CD4-positive, alpha-beta T cell treated with Interleukin-17A for 4 hours (primary cell): ENCODE measurements around the gene LMAN1.

Experiments used
- DNase-seq: peaks from one replicate; pipeline ENCODE4 v3.0.0-alpha.2; 2020; ENCODE audit warnings: mixed read lengths

LMAN1 gene, protein sequence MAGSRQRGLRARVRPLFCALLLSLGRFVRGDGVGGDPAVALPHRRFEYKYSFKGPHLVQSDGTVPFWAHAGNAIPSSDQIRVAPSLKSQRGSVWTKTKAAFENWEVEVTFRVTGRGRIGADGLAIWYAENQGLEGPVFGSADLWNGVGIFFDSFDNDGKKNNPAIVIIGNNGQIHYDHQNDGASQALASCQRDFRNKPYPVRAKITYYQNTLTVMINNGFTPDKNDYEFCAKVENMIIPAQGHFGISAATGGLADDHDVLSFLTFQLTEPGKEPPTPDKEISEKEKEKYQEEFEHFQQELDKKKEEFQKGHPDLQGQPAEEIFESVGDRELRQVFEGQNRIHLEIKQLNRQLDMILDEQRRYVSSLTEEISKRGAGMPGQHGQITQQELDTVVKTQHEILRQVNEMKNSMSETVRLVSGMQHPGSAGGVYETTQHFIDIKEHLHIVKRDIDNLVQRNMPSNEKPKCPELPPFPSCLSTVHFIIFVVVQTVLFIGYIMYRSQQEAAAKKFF

DNA sequence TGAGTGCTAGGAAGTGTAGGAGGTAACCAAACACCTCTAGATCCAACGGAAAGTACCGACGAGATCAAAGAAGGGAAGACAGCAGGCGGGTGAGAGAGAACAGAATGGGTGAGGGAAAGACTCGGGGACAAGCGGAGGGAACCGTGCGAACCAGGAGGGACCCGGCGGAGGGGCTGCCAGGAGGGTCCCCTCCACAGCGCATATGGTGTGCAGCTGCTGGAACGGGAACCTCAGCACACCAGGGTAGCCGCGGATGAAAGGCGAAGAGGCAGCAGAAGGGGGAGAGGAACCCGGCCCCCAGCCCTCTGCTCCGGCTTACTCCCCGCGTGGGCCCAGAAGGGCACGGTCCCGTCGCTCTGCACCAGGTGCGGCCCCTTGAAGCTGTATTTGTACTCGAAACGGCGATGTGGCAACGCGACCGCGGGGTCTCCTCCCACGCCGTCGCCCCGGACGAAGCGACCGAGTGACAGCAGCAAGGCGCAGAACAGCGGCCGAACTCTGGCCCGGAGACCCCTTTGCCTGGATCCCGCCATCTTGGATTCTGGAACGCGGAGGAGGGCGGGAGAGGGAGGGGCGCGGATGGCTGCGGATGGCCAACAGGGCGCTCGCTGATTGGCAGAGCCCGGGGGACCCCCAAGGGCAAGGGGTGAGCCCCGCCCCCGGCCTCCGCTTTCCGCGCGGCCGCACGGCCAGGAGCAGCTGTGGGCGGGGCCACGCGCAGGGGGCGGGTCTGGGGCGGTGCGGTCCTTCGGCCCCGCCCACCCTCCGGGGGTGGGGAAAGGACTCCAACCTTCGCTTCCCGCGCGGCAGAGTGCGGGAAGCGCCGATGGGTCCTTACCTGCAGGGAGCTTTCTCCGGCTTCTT, at the start of gene LMAN1:
Gene LMAN1 (minus strand): TSS at position 554 of the 864 bp plus-strand sequence. CDS start 21 bp downstream, at position 533.
- peak; percentile 95 for DNase-seq

DNA sequence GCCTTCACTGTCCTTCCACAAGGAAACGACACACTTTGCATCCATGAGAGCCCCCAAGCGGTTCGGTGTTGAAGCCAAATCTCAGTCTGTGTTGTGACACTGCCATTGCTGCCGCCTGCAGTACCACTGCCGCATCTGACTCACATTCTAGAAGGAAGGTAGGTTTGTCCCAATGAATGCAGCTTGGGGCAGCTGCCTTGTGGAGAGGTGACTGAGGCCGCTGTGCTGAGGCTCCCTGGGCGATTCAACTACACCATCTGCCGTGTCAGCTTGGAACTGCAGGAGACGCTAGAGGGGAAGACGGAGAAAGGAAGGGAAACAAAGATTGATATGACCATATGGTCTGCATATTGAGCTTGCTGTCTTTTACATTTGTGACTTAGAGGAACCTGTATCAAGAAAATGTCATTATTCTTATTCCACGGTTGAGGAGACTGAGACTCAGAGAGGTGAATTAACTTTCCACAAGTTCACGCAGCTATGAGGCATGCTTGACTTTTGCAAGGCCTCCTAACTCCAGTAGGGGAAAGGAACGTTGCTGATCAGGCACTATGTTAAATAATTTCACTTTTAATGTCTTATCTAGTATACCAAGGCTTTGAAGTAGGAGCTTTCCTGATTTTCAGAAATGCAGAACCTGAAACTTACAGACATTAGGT, 43.5 kb upstream of the LMAN1 start:
- peak; percentile 70 for DNase-seq

DNA sequence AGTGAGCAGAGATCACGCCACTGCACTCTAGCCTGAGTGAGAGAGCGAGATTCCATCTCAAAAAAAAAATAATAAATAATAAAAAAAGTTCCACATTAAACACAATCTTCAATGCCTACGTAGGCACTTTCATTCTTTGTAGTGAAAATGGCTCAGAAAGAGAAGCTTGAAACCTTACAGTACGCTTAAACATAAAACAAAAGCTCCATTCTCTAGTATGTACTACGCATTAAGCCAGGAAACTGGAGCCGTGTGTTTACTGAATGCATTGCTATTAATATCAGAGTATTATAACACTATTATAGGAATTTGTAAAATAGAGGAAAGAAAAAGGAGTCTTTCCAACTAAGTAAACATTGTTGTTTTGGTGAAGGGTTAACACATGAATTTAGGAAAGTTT, 41.3 kb upstream of the LMAN1 start:
- DNase-seq: no peak

DNA sequence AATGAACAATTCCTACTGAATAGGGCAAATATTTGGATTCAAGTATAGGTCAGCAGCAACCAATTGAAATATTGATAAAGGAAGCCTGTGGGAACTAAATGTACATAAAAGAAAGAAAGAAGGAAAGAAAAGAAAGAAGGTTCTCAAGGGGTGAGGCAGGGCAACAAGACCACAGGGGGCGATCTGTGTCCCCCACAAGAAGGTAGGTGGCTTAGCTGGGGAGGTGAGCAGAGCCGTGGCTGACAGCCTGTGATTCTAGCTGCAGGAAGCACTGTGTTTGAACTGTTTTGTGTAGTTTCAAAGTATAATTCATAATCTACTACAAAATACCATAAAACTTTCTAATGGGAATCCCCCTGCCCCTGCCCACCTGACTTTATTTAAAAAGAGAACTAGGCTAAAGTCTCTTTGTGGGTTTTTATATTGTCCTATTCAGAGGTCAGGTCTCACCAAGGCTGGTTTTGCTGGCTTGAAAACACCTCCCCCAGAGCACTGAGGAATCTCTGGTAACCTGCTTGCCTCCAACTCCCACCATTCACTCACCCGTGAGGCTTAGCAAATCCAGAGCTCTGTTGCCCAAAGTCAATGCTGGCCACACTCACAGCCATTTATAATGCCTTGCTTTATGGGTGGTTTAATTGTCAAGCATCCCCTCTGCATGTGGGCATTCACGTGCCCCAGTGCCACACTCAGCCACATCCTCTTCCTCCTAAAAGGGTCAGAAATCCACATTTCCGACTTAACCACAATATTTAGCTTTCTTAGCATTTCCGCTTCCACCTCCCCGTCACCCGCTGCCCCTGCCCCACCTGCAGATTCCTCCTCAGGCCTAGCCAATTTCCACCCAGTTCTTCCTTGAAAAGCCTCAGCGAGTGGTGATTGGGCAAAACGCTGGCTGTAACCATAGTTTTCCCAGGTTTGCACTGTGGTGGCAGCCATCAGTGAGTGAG, 36.4 kb upstream of the LMAN1 start:
- no peak for DNase-seq

DNA sequence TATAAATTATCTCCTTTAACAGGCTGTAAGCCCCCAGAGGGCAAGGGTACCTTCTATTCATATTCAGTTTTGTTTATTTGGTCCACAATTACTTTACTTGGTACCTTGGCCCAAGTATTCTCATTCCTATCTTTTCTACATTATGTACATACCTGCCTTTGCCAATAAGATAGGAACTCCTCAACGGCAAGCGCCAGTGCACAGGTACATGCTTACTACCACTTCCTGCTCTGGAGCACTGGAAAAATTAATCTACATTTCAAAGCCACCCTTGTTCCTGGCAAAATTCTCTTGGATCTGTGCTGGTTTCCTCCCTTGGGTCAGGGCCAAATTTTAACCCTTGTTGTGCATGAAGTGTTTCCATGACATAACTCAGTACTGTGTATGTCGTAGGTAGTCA, 34.3 kb upstream of the LMAN1 start:
- DNase-seq: no peak

DNA sequence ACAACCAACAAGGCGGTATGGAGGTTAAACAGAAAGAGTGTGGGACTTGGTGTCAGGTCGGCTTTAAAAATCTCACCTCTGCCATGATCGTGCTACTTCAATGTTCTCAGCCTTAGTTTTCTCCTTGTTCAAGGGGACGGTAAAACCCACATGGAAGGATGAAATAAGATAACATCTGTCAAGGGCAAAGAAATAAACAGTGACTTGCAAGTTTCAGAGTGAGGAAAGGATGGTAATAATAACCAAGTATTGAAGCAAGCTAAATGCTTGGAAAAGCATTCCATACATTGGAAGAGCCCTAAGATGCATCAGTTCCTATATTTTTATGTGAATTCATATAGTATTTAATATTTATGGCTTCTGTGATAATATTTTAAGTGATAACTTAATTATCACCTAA, 29.8 kb upstream of the LMAN1 start:
- no peak for DNase-seq

GRCh38 chr18:59387687-59388565, 28.9 kb upstream of the LMAN1 start:
- DNase-seq: no peak

- DNase-seq: no peak
Measured at GRCh38 chr18:59386909-59387686, 28.0 kb upstream of the LMAN1 start.

DNA sequence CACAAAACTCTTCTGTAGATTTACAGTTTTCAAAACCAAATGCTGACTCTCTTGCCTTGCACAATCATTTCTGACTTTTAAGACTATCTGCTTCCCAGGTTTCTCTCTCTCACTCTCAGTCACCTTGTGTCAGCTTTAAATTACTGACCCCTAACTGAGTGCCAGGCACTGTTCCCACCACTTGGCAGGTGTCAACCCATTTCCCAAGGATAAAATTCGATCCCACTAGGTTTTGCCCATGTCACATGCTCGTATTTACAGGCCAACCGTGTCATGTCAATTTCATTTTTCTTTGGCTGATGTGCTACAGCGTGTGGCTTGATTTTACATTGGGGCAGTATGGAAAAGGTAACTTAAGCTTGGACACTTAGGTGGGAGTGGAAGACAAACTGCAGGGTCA, 26.1 kb upstream of the LMAN1 start:
- no peak for DNase-seq

- no peak for DNase-seq
Measured at GRCh38 chr18:59383851-59384250, 24.8 kb upstream of the LMAN1 start.

- no peak for DNase-seq
Measured at GRCh38 chr18:59382383-59382782, 23.3 kb upstream of the LMAN1 start.

DNA sequence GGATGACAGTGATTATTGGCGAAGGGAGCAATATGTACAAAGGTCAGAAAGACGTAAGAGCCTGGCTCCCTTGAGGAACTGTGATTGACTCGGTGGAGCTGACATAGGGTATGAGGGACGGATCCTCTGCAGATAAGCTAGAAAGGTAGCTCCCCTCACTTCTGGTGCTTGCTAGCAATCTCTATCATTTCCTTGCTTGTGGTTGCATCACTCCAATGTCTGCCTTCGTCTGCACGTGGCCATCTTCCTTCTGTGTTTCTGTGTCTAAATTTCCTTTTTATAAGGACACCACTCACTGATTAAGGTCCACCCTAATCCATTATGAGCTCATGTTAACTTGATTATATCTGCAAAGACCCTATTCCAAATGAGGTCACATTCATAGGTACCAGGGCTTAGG, 22.9 kb upstream of the LMAN1 start:
- DNase-seq: no peak

DNA sequence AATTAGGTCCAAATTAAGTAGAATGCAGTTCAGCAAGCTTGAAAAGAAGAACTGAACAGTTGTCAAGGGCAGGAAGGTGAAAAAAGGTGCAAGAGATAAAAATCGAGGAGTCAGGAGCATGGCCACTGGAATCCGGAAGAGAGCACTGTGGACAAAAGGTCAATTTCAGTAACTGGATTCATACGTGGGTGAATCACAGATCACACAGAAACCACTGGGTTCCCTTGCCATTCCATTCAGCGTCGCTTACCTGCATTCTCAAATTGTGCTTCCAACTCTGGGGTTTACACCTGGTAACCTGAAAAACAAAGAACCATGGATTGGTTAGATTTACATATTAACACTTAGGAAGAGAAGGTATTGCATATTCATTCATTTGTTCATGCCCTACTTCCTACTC, 21.6 kb upstream of the LMAN1 start:
- no peak for DNase-seq

DNA sequence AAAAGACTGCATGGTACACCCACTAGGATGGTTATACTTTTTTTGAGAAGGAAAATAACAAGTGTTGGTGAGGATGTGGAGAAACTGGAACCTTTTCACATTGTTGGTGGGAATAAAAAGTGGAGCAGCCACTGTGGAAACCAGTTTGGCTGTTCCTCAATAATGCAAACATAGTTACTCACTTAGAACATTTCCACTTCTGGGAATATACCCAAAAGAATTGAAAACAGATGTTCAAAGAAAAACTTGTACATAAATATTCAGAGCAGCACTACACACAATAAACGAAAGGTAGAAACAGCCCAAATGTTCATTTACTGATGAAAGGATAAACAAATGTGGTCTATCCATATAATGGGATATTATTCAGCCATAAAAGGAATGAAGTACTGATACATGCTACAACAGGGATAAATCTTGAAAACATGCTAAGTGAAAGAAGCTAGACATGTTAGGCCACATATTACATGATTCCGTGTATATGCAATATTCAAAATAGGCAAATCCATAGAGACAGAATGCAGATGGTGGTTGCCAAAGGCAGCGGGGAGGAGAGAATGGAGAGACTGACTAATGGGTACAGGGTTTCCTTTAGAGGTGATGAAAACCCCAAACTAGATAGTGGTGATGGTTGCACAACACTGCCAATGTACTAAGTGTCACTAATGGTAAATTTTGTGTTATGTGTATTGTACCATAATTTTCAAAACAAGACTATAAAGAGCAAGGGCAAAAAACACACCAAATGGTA, 20.9 kb upstream of the LMAN1 start:
- no peak for DNase-seq

DNA sequence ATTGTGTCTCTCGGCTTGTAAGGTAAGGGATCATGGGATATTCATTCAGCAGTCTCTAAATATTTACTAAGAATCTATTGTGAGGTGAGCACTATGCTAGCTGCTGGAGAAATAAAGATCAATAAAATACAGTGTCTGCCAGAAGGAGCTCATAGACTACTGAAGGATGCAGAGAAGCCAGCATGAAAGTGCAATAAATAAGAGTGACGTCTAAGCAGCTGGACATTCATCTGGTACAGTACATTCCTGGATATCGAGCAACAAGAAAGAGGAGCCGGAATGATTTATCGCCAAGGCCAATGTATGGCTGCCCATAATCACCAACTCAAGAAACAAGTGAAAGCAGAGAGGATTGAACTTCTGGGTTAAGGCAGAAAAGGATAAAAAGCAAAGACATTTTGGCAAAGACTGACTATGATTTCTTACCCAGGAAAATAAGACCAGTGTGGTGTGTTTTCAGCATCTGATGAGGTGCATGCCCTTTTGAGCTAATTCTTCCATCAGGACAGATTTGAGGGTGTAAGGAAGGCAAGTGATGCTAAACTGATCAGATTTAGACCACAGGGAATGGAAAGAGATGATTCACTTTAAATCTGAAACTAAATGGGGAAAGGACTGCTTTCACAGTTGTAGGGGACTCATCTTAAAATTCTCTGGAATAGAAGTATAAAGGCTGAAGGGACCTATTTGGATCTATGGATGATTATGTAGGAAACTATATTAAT, 18.7 kb upstream of the LMAN1 start:
- no peak for DNase-seq

DNA sequence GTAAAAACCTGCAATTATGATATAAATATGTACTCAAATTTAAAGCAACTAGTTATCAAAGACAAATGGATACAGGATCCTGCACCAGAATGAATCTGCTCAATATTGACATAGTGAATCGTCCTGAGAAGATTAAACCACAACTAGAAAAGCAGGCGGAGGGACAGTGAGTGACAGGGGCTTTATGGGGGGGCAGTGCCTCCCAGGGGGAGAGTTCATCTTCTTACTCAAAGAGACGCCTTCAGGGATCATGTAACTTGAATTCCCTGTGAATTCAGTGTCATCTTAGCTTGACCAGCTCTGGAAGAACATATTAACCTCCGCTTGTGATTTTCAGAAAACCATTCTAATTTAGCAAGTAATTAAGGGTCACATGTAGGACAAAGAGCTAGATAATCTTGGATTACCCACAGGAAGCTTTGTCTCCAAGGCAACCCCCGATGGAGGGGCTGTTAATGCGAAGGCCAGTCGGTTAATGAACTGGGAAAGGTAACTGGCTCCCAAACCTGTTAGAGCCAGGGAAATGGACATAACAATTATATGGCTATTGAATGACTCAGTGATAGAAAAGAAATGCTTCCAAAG, 17.4 kb upstream of the LMAN1 start:
- DNase-seq: no peak

DNA sequence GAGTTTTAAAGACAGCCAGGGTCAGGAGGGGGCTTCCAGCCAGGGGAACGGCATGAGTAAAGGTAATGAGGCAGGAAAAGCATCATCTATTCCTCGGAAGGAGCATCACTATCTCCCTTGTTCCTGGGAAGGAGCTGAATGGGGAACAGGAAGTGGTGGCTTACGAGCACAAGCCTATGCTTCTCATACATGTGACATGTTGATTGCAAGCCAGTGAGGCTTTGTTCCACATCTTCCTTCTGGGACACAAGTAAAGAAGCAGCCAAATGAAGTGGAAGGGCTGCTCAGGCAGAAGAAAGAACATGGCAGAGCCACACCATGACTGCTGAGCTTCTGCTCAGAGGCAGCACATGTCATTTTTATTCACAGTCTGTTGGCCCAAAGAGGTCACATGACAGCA, 15.1 kb upstream of the LMAN1 start:
- DNase-seq: no peak

- DNase-seq: no peak
Measured at GRCh38 chr18:59372975-59373374, 13.9 kb upstream of the LMAN1 start.
